ENCODE measurements around the gene ITGA2B.
"Not testable (repeated sequence)": the region's sequence is repeated elsewhere in the genome, so short reads cannot be mapped to it uniquely, and the experiment has no call there.

ITGA2B gene

GRCh38 chr17:44389281-44389680 lies at the start of gene ITGA2B:
TSS of gene ITGA2B (minus strand) at chr17:44389649. CDS start at chr17:44389473, 176 bp downstream.
- DNase-seq (ENCODE audit: low read depth), result no peak

GRCh38 chr17:44439168-44439567 lies 49.7 kb upstream of the ITGA2B start:
- DNase-seq (ENCODE audit: low read depth), result no peak

DNA sequence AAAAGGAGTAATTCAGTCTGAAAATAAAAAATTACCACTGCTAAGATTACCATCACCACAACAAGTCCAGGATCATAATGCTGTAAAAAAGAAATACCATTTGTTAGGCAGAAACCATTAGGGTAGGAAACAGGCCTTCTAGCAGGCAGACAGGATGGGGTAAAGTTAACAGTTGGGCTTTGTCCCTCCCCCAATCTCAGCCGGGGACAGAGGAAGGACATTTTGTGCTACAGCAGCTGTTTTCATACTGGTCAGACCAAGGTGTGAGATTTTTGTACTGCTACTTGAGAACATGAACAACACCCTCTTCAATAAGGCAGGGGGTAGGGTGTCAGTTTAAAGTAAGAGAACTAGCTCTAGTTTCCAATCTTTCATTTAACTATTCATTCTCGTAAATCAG lies 49.2 kb upstream of the ITGA2B start:
- no peak for DNase-seq (ENCODE audit: low read depth)

DNA sequence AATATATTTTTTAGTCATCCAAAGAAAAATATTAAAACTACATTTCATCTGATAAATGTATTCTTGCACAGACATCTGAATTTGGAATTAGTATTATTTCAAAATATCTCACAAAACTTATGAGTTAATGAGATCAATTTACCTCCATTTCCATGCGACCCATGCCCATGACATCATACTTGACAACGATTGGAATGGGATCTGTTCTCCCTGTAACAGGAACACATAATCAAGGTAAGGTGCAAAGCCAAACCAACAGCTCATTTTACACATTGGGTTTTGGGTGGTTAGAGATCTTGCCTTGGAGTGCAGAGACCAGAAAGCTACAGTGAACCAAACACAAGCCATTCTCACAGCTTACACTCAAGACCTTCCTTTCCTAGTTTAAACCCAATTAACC lies 46.9 kb upstream of the ITGA2B start:
- no peak for DNase-seq (ENCODE audit: low read depth)

- DNase-seq (ENCODE audit: low read depth), result no peak
Measured at GRCh38 chr17:44432254-44433157, 43.1 kb upstream of the ITGA2B start.

- DNase-seq (ENCODE audit: low read depth), result no peak
Measured at GRCh38 chr17:44424828-44425461, 35.5 kb upstream of the ITGA2B start.

- DNase-seq (ENCODE audit: low read depth), result peak; percentile 9
Measured at GRCh38 chr17:44417553-44417952, 28.1 kb upstream of the ITGA2B start.

DNA sequence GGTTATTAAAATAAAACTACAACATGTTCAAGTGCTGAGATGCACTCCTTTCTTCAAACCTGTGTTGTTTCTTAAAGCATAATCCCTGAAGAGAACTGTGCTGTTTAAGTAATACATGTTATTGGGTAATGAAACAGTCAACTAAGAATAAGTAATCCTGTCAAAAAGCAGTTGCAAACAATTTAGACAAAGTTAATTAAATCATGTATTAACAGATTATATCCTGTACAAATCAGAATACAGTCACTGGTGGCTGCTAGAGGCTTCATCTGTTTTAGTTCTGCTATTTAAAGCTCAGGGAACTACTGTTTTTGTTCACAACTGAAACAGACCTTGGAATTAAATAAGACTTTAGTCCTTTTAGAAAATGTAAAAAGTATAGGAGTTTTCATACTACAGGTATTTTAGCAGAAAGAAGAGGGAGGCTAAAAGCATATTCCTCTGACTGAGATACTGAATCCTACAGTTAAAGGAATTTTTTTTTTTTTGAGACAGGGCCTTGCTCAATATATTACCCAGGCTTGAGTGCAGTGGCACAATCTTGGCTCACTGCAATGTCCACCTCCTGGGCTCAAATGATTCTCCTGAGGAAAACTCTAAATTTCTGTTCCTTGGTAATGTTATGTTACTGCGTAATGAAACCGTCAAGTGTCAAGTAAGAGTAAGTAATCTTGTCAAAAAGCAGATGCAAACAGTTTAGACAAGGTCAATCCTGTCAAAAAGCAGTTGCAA lies 27.3 kb upstream of the ITGA2B start:
- no peak for DNase-seq (ENCODE audit: low read depth)

- no peak for DNase-seq (ENCODE audit: low read depth)
Measured at GRCh38 chr17:44414394-44415155, 25.1 kb upstream of the ITGA2B start.

DNA sequence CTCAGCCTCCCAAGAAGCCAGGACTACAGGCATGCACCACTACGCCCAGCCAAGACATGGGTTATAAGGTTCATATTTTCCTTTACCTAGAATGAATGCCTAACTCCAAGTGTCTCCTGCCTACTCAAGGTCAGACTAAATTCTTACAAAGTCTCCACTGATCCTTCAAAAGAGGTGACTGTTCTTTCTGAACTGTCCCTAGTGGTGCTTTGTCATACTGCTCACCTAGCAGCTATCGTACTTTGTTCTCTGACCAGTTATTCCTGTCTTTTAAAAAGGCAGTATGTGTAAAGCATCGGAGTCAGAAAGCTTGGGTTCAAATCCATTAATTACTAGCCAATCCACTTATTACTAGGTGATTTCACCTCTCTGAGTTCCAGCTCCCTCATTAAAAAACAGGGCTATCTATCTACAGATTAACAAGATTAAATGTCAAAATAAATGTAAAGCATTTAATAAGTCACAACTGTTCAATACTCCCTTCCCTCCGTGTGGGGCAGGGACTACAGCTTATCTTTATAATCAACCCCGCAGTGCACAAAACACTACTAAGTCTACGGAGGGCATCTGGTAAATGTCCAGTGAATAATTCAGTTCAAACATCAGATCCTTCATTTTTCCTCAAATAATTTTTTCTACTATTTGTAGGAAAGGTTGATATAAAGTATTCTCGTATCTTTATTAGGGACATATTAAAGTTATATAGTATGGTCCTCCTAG lies 20.0 kb upstream of the ITGA2B start:
- no peak for DNase-seq (ENCODE audit: low read depth)

GRCh38 chr17:44408786-44409185 lies 19.3 kb upstream of the ITGA2B start:
- DNase-seq (ENCODE audit: low read depth), result no peak

- no peak for DNase-seq (ENCODE audit: low read depth)
Measured at GRCh38 chr17:44402564-44403172, 13.2 kb upstream of the ITGA2B start.

DNA sequence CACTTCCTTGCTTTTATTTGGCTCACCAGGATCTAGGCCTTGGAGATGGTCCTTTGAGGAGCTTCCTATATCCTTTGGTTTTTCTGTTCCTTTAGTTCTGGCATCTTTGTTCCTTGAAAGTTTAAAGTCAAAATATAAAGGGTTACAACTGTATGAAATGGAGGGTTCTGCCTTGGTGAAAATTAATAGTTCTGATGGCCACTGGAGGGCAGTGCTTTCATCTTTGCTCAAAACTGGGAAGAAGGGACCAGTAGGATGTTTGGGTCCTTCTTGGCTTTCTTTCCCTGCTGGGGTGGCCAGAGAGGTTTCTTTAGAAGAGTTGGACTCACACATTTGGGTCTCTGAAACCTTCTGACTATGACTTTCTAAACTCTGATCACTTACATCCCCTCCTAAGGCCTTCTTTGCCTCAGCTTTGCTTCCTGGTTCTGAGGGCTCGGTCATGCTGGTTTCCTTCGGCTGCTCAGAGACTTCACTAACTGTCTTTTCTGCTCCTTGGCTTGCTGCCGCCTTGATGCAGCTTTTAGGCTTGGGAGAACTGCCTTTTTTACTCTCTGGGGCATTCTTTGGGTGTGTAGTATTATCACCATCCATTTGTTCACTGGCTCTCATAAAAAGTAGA lies 10.9 kb upstream of the ITGA2B start:
- DNase-seq (ENCODE audit: low read depth), result peak; percentile 22

- DNase-seq (ENCODE audit: low read depth), result no peak
Measured at GRCh38 chr17:44398692-44399691, 9.5 kb upstream of the ITGA2B start.

GRCh38 chr17:44397479-44398440 lies 8.3 kb upstream of the ITGA2B start:
- no peak for DNase-seq (ENCODE audit: low read depth)

DNA sequence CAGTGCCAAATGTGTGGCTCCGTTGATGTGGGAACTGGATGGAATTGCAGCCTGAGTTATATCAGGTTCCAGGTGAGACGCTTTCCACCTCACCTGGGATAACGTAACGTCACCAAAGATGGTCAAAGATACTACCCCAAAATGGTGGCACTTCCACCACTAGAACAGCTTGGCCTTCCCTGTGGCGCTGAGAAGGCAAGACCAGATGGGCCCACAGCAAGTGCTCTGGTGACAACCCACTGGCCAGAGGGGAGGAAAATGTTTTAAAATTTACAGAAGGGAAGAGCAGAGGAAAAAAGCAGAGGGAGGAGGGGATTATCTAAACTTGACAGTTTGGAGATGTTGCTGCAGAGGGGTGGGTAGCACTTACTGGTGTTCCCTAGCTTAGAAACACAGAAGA lies 7.5 kb upstream of the ITGA2B start:
- no peak for DNase-seq (ENCODE audit: low read depth)

DNA sequence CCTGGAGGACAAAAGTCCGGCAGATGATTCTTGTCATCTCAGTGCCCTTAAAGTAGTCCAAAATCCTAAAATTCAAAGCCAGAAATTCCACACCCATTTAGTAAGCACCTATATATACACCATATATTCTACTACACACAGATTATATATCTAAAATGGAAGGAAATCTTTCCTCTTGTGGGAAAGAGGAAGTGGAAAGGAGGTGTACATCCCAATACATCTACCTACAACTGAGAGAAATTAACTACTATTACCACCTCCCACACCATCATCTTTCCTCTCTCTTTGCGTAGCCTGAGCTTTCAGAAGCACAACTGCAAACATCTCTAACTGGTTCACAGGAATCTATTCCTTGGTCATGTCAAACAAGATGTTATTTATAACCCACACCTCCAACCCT lies 5.4 kb upstream of the ITGA2B start:
- no peak for DNase-seq (ENCODE audit: low read depth)

DNA sequence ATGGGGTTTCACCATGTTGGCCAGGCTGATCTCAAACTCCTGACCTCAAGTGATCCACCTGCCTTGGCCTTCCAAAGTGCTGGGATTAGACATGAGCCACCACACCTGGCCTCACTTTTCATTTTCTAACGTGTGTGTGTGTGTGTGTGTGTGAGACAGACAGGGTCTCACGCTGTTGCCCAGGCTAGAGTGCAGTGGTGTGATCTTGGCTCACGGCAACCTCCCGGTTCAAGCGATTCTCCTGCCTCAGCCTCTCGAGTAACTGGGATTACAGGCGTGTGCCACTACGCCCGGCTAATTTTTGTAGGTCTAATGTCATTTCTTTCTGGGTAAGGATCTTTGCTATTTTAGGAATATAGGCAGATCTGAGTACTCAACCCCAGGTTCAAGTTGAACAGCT lies 4.7 kb upstream of the ITGA2B start:
- DNase-seq (ENCODE audit: low read depth), result not testable (repeated sequence)
